Measurements from ENCODE around the gene ZNF560. TPM values are rescaled to one million over a fixed set of nuclear protein-coding genes. Genes with fewer than 3 reads are reported as not detected.

The ZNF560 gene
- total and polyA plus RNA-seq, 8 donors: not detected

DNA sequence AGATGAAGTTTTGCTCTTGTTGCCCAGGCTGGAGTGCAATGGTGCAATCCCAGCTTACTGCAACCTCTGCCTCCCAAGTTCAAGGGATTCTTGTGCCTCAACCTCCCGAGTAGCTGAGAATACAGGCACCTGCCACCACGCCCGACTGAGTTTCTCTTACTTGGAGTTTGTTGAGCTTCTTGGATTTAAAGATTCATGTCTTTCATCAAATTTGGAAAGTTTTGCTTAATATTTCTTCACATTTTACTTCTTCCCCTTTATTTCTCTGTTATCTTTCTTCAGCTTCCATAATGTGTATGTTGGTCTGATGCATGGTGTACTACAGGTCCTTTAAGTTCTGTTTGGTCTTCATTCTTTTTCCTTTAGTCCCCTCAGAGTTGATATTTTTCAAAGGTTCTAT lies 8.9 kb upstream of the ZNF560 start:
- WGBS, 5 donors: 83 to 88% (median 85%) methylated on average over 3 of the region's 3 CpGs

DNA sequence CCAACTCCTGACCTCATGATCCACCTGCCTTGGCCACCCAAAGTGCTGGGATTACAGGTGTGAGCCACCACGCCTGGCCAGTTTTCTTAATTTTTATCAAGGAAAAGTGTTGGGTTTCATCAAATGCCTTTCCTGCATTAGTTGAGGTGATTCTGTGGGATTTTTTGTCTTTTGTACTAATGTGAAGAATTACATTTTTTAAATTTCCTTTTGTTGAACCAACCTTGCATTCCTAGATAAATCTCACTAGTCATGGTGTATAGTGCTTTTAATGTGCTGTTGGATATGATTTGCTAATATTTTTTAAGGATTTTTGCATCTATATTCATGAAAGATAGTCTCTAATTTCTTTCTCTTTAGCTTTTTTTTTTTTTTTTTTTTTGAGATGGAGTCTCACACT lies 2.4 kb upstream of the ZNF560 start:
- Histone ChIP-seq H3K27me3 (peaks cover 0 to 18% (median 3%) of the 10 kb centered on the region in 3 donors), H3K4me1 (no peaks in the 10 kb centered on the region), H3K27ac (no peak overlapping the region), H3K9me3 (peaks cover 12 to 99% (median 94%) of the 10 kb centered on the region in 4 donors), H3K36me3 (no peaks in the 10 kb centered on the region), H3K4me3 (no peak overlapping the region)
- DNase-seq: no peak
- WGBS, 5 donors: 79 to 94% (median 89%) methylated on average over 1 of the region's 1 CpG
- intact Hi-C loops (cut with DNase I; ENCODE audit: low total_unique reads): no loop called here
- TF ChIP-seq POLR2A (IDR thresholded peaks at IDR 0.05) (no peak), EP300 (IDR thresholded peaks at IDR 0.05) (no peak), POLR2AphosphoS5 (IDR thresholded peaks at IDR 0.05) (no peak)
- TF ChIP-seq, protein P1, sequence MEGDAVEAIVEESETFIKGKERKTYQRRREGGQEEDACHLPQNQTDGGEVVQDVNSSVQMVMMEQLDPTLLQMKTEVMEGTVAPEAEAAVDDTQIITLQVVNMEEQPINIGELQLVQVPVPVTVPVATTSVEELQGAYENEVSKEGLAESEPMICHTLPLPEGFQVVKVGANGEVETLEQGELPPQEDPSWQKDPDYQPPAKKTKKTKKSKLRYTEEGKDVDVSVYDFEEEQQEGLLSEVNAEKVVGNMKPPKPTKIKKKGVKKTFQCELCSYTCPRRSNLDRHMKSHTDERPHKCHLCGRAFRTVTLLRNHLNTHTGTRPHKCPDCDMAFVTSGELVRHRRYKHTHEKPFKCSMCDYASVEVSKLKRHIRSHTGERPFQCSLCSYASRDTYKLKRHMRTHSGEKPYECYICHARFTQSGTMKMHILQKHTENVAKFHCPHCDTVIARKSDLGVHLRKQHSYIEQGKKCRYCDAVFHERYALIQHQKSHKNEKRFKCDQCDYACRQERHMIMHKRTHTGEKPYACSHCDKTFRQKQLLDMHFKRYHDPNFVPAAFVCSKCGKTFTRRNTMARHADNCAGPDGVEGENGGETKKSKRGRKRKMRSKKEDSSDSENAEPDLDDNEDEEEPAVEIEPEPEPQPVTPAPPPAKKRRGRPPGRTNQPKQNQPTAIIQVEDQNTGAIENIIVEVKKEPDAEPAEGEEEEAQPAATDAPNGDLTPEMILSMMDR (IDR thresholded peaks at IDR 0.05): no peak

More for the DNA sequence above, 8.9 kb upstream of the ZNF560 start:
- Histone ChIP-seq H3K27me3 (no peaks in the 10 kb centered on the region), H3K27ac (no peak overlapping the region), H3K9me3 (peaks cover 3 to 96% (median 86%) of the 10 kb centered on the region in 4 donors), H3K4me1 (no peaks in the 10 kb centered on the region), H3K4me3 (no peak overlapping the region), H3K36me3 (peaks cover 0 to 9% (median 0%) of the 10 kb centered on the region in 4 donors)
- TF ChIP-seq POLR2A (IDR thresholded peaks at IDR 0.05): no peak
- TF ChIP-seq EP300 (IDR thresholded peaks at IDR 0.05): no peak
- no peak for TF ChIP-seq POLR2AphosphoS5 (IDR thresholded peaks at IDR 0.05)
- TF ChIP-seq, protein P1 (IDR thresholded peaks at IDR 0.05): no peak
- DNase-seq: no peak
- intact Hi-C loops (cut with DNase I; ENCODE audit: low total_unique reads): no loop called here

- H3K4me3 ChIP-seq: no peak overlapping the region
- H3K36me3 ChIP-seq: no peaks in the 10 kb centered on the region
- intact Hi-C loops (cut with DNase I; ENCODE audit: low total_unique reads): no loop called here
- peaks cover 21 to 95% (median 69%) of the 10 kb centered on the region in 4 donors for H3K9me3 ChIP-seq
- H3K27ac ChIP-seq: no peak overlapping the region
- WGBS, 5 donors: 58 to 84% (median 80%) methylated on average over 2 of the region's 2 CpGs
- no peaks in the 10 kb centered on the region for H3K4me1 ChIP-seq
- TF ChIP-seq, protein P1 (IDR thresholded peaks at IDR 0.05): no peak
- no peak for TF ChIP-seq POLR2AphosphoS5 (IDR thresholded peaks at IDR 0.05)
- TF ChIP-seq POLR2A (IDR thresholded peaks at IDR 0.05): no peak
- no peak for TF ChIP-seq EP300 (IDR thresholded peaks at IDR 0.05)
- DNase-seq: no peak
- H3K27me3 ChIP-seq: peaks cover 0 to 18% (median 3%) of the 10 kb centered on the region in 3 donors
Observed at GRCh38 chr19:9494096-9494495, 4.3 kb downstream of the ZNF560 start.

GRCh38 chr19:9487016-9487415 lies 11.4 kb downstream of the ZNF560 start:
- intact Hi-C loops (cut with DNase I; ENCODE audit: low total_unique reads): no loop called here
- WGBS, 5 donors: 90 to 98% (median 91%) methylated on average over 2 of the region's 2 CpGs
- H3K9me3 ChIP-seq: peaks cover 15 to 99% (median 81%) of the 10 kb centered on the region in 4 donors
- no peaks in the 10 kb centered on the region for H3K4me1 ChIP-seq
- no peak for DNase-seq
- no peaks in the 10 kb centered on the region for H3K27me3 ChIP-seq
- H3K4me3 ChIP-seq: no peak overlapping the region
- no peaks in the 10 kb centered on the region for H3K36me3 ChIP-seq
- no peak for TF ChIP-seq POLR2AphosphoS5 (IDR thresholded peaks at IDR 0.05)
- TF ChIP-seq EP300 (IDR thresholded peaks at IDR 0.05): no peak
- TF ChIP-seq, protein P1 (IDR thresholded peaks at IDR 0.05): no peak
- TF ChIP-seq POLR2A (IDR thresholded peaks at IDR 0.05): no peak
- no peak overlapping the region for H3K27ac ChIP-seq
